Endothelial cell of umbilical vein (primary cell): ENCODE results near the gene METTL8. TPM values are rescaled to one million over a fixed set of nuclear protein-coding genes. Genes with fewer than 3 reads are reported as not detected.

ENCODE experiments used
- BruUV-seq: library from RNA; stranded (reverse); fragments of 400-500 nt; replicated peaks from 2 replicates; lab custom pipeline; 2021; lab: Mats Ljungman, UMichigan
- CTCF ChIA-PET: fragments of 300-600, 350-600 bp; sonication (Branson Sonifier 250); formaldehyde crosslinking; loops from one replicate; lab custom pipeline; 2021; ENCODE audit warnings: antibody characterized with exemption, inconsistent platforms; lab: Charles Lee
- POLR2A ChIA-PET: fragments of 300-600, 350-600 bp; sonication (Branson Sonifier 250); formaldehyde crosslinking; loops from one replicate; lab custom pipeline; 2021; ENCODE audit warnings: antibody characterized with exemption, inconsistent platforms; lab: Charles Lee
- DNase-seq: peaks from one replicate; pipeline ENCODE4 v3.0.0-alpha.2; 2011; ENCODE audit warnings: low read depth, low spot score
- FAIRE-seq: peaks from 2 replicates; lab custom pipeline; 2011; peaks lifted over from hg19 to GRCh38; lab: Jason Lieb, UNC
- H2AFZ ChIP-seq: 2 replicates; pipeline ENCODE4 v1.6.0; 2012; ENCODE audit warnings: low read depth, low read length, control low read depth, inconsistent platforms
- H3K27ac ChIP-seq: 2 replicates; pipeline ENCODE4 v1.5.1; 2011; ENCODE audit warnings: low read depth, mild to moderate bottlenecking, control low read depth, low read length, moderate library complexity; ENCODE audit not compliant: insufficient read depth
- H3K27me3 ChIP-seq, 2 experiments: 2 replicates each; pipeline versions ENCODE4 v1.6.0 to v1.6.1; 2011; ENCODE audit warnings: low read length in 2 of 2, mixed read lengths in 1 of 2; ENCODE audit not compliant: control insufficient read depth in 2 of 2, insufficient read depth in 2 of 2
- H3K36me3 ChIP-seq, 2 experiments: 2 replicates in 1 of 2; 3 replicates in 1 of 2; pipeline ENCODE4 v1.5.1; 2011; ENCODE audit warnings: low read length in 2 of 2, mild to moderate bottlenecking in 1 of 2, moderate library complexity in 1 of 2; ENCODE audit not compliant: control insufficient read depth in 2 of 2, insufficient read depth in 2 of 2; ENCODE audit errors: extremely low read depth in 1 of 2
- H3K4me1 ChIP-seq: 3 replicates; pipeline ENCODE4 v1.5.1; 2011; ENCODE audit warnings: mild to moderate bottlenecking, low read length; ENCODE audit not compliant: control insufficient read depth, insufficient read depth; ENCODE audit errors: extremely low read depth
- H3K4me2 ChIP-seq: 2 replicates; pipeline ENCODE4 v1.6.1; 2011; ENCODE audit warnings: low read length, control low read depth, mixed read lengths; ENCODE audit not compliant: insufficient read depth
- H3K4me3 ChIP-seq, 3 experiments: fragments of 200-600 bp in 1 of 3; sonication (generic), shearing (Covaris generic) in 1 of 3; replicated peaks in 1 of 3; 2 replicates each; pipeline ENCODE4 v1.5.1; 2011 to 2016; ENCODE audit warnings: control low read depth in 3 of 3, low read length in 3 of 3, mild to moderate bottlenecking in 2 of 3, inconsistent platforms in 1 of 3, low read depth in 1 of 3, moderate library complexity in 1 of 3; ENCODE audit not compliant: insufficient read depth in 1 of 3
- H3K79me2 ChIP-seq: 2 replicates; pipeline ENCODE4 v1.6.0; 2012; ENCODE audit warnings: low read length, inconsistent platforms; ENCODE audit not compliant: control insufficient read depth, insufficient read depth
- H3K9ac ChIP-seq: replicated peaks from 2 replicates; pipeline ENCODE3; 2011; ENCODE audit warnings: low read length, control low read depth; ENCODE audit not compliant: insufficient read depth; ENCODE audit errors: extremely low read depth
- H3K9me1 ChIP-seq: replicated peaks from 3 replicates; pipeline ENCODE4 v1.6.0; 2011; ENCODE audit warnings: mild to moderate bottlenecking, low read length; ENCODE audit not compliant: control insufficient read depth, insufficient read depth; ENCODE audit errors: extremely low read depth
- H3K9me3 ChIP-seq: replicated peaks from 2 replicates; pipeline ENCODE4 v1.5.1; 2012; ENCODE audit warnings: low read length, inconsistent platforms; ENCODE audit not compliant: control insufficient read depth, insufficient read depth
- H4K20me1 ChIP-seq: replicated peaks from 2 replicates; pipeline ENCODE3; 2011; ENCODE audit warnings: mild to moderate bottlenecking, low read length; ENCODE audit not compliant: control insufficient read depth, insufficient read depth; ENCODE audit errors: extremely low read depth
- EZH2 ChIP-seq: IDR thresholded peaks from 2 replicates; pipeline ENCODE4 v1.6.1; 2012; ENCODE audit warnings: borderline replicate concordance, low read depth, mild to moderate bottlenecking, moderate library complexity, low read length, inconsistent platforms; ENCODE audit not compliant: severe bottlenecking
- FOS ChIP-seq: IDR thresholded peaks from 2 replicates; pipeline ENCODE4 v1.6.1; 2011; ENCODE audit warnings: mild to moderate bottlenecking, low read length, moderate library complexity, borderline replicate concordance; ENCODE audit not compliant: insufficient read depth
- GATA2 ChIP-seq: IDR thresholded peaks from 2 replicates; pipeline ENCODE4 v1.7.0; 2011; ENCODE audit warnings: low read depth, mild to moderate bottlenecking, moderate library complexity, mixed read lengths, low read length; ENCODE audit not compliant: insufficient read length, insufficient read depth
- JUN ChIP-seq: IDR thresholded peaks from 2 replicates; pipeline ENCODE4 v1.6.1; 2011; ENCODE audit warnings: borderline replicate concordance, low read depth; ENCODE audit not compliant: insufficient read length, insufficient read depth
- MYC ChIP-seq: IDR thresholded peaks from one replicate; pipeline ENCODE4 v1.6.1; 2011; ENCODE audit warnings: mild to moderate bottlenecking, low read depth, low read length
- POLR2A ChIP-seq: IDR thresholded peaks from 2 replicates; pipeline ENCODE4 v1.6.1; 2012; ENCODE audit warnings: low read depth, mild to moderate bottlenecking, control low read depth, low read length
- POLR2AphosphoS5 ChIP-seq: IDR thresholded peaks from 2 replicates; pipeline ENCODE4 v1.6.1; 2012; ENCODE audit warnings: low read depth, mild to moderate bottlenecking, control low read depth, low read length, moderate library complexity; ENCODE audit not compliant: insufficient read depth
- dilution Hi-C: fragments of 300-500 bp; cut with MboI; formaldehyde crosslinking; loops from one replicate; pipeline ENCODE4 v1.15.0; 2019; ENCODE audit warnings: low sequenced_read_pairs; ENCODE audit not compliant: extremely low pct_ligation_motif_present
- intact Hi-C: fragments of 100-400 bp; cut with micrococcal nuclease; formaldehyde crosslinking; loops from one replicate; pipeline ENCODE4 v1.10.0; 2022
- polyA plus RNA-seq, 4 experiments: library from polyadenylated mRNA; depleted of rRNA in 3 of 4; stranded (reverse) in 3 of 4; unstranded in 1 of 4; fragments of >200 nt; gene quantifications; 2 replicates each; pipeline versions ENCODE4 v1.2.1 to v1.2.3, GENCODE V29; 2011 to 2012; ENCODE audit warnings: missing spikeins in 1 of 4
- total RNA-seq: library from RNA; stranded (reverse); gene quantifications from 2 replicates; pipeline ENCODE4 v1.2.3, GENCODE V29; 2021
- TF ChIP-seq, protein P1 (sequence below): IDR thresholded peaks from 2 replicates; pipeline ENCODE4 v1.6.1; 2011; ENCODE audit not compliant: insufficient read depth, insufficient read length
- TF ChIP-seq, protein P2 (sequence below), 2 donors: IDR thresholded peaks; 1 replicate in 1 of 2; 2 replicates in 1 of 2; pipeline ENCODE4 v1.5.1; 2011; ENCODE audit warnings: low read length in 2 of 2, mild to moderate bottlenecking in 2 of 2, moderate library complexity in 2 of 2, control low read depth in 1 of 2, inconsistent platforms in 1 of 2, low read depth in 1 of 2; ENCODE audit not compliant: insufficient read depth in 1 of 2; ENCODE audit errors: extremely low read depth in 1 of 2

Gene METTL8
- total and polyA plus RNA-seq, 2 donors (not counting 3 experiments of a cell fraction or from before 2014, with no cell fraction given), result 7.0 to 20.2 TPM

DNA sequence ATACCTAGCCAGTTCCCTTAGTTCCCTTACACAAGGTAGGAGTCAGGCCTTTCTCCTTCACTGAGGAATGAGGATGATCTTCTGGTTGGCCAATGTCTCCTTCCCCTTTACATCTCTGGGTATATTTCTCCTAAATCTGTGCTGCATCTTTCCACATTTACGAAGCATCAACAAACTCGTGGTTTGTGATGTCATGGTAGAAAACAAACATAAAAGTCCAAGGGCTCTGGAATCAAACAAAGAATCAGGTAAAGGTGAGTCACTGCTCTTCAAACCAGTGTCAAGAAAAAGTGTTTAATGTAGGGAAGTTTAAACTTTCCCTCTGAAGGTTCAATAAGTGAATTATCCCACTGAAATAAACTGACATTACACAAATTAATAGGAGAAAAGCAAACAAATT, 122.9 kb downstream of the METTL8 start:
- dilution Hi-C loops, result no loop called here
- H2AFZ ChIP-seq, result no peak overlapping the region
- H3K36me3 ChIP-seq, result no peaks in the 10 kb centered on the region
- H4K20me1 ChIP-seq, result no peaks in the 10 kb centered on the region
- CTCF ChIA-PET, result no interaction called here
- H3K4me1 ChIP-seq, result peaks cover 3% of the 10 kb centered on the region
- H3K9ac ChIP-seq, result no peak overlapping the region
- no peaks in the 10 kb centered on the region for H3K79me2 ChIP-seq
- H3K4me2 ChIP-seq, result no peak overlapping the region
- no peak for FAIRE-seq
- no peak for DNase-seq
- no TSS peak for BruUV-seq
- no peaks in the 10 kb centered on the region for H3K9me1 ChIP-seq
- H3K9me3 ChIP-seq, result no peaks in the 10 kb centered on the region
- no peak overlapping the region for H3K27ac ChIP-seq
- H3K27me3 ChIP-seq, result no peaks in the 10 kb centered on the region
- no peak for TF ChIP-seq JUN
- TF ChIP-seq MYC, result no peak
- no peak for TF ChIP-seq GATA2
- TF ChIP-seq EZH2, result no peak
- TF ChIP-seq POLR2A, result no peak
- no peak for TF ChIP-seq POLR2AphosphoS5
- TF ChIP-seq FOS, result no peak
- TF ChIP-seq, protein P1, sequence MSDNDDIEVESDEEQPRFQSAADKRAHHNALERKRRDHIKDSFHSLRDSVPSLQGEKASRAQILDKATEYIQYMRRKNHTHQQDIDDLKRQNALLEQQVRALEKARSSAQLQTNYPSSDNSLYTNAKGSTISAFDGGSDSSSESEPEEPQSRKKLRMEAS, result no peak
- TF ChIP-seq, protein P2, sequence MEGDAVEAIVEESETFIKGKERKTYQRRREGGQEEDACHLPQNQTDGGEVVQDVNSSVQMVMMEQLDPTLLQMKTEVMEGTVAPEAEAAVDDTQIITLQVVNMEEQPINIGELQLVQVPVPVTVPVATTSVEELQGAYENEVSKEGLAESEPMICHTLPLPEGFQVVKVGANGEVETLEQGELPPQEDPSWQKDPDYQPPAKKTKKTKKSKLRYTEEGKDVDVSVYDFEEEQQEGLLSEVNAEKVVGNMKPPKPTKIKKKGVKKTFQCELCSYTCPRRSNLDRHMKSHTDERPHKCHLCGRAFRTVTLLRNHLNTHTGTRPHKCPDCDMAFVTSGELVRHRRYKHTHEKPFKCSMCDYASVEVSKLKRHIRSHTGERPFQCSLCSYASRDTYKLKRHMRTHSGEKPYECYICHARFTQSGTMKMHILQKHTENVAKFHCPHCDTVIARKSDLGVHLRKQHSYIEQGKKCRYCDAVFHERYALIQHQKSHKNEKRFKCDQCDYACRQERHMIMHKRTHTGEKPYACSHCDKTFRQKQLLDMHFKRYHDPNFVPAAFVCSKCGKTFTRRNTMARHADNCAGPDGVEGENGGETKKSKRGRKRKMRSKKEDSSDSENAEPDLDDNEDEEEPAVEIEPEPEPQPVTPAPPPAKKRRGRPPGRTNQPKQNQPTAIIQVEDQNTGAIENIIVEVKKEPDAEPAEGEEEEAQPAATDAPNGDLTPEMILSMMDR (IDR thresholded peaks at IDR 0.05; ENCODE audit: extremely low read depth in 1 of 2, insufficient read depth in 1 of 2, low read depth in 1 of 2, low read length in 2 of 2), result no peak
- POLR2A ChIA-PET, result no interaction called here
- intact Hi-C loops, result no loop called here
- no peak overlapping the region for H3K4me3 ChIP-seq
